ENCODE results near the gene CYSLTR2. TPM values are rescaled to one million over a fixed set of nuclear protein-coding genes. Genes with fewer than 3 reads are reported as not detected.
"Not testable (repeated sequence)": the region's sequence is repeated elsewhere in the genome, so short reads cannot be mapped to it uniquely, and the experiment has no call there.

The CYSLTR2 gene
- total and polyA plus RNA-seq, 5 donors from 2014 or later = 0.20 to 4.5 (median 0.61) TPM

GRCh38 chr13:48660361-48661076, 6.8 kb downstream of the CYSLTR2 start:
- peaks cover 12 to 29% (median 23%) of the 10 kb centered on the region in 4 donors for H3K4me1 Mint-ChIP-seq

DNA sequence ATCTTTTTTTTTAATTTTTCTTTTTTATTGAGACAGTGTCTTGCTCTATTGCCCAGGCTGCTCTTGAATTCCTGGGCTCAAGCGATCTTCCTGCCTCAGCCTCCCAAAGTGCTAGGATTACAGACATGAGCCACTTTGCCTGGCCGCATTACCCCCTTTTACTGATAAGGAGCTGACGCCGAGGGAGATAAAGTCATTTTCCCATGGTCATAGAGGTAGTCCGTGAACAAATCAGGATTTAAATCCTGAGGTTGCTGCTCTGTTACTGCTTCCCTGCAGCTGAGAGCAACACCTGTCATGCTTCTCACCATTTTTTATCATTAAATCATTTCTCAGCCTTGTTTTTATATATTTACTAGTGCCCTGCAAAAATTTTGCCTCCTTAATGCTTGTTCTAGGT, 7.4 kb downstream of the CYSLTR2 start:
- H3K9me3 Mint-ChIP-seq = peaks cover 0 to 28% (median 14%) of the 10 kb centered on the region in 7 donors
- Histone ChIP-seq H3K4me1 (ENCODE audit: control insufficient read depth, insufficient read depth, low read length, poor library complexity, severe bottlenecking) (no peaks in the 10 kb centered on the region), H3K36me3 (ENCODE audit: control insufficient read depth, insufficient read depth, low read length) (no peaks in the 10 kb centered on the region), H3K27ac (ENCODE audit: insufficient read depth, low read length, poor library complexity, severe bottlenecking) (no peak overlapping the region), H3K9me3 (ENCODE audit: control insufficient read depth in 2 of 2, low read length in 2 of 2) (peaks cover 13 to 23% of the 10 kb centered on the region in 2 experiments), H3K4me3 (ENCODE audit: low read depth, low read length) (no peak overlapping the region), H3K27me3 (ENCODE audit: control insufficient read depth, insufficient read depth, low read length) (no peaks in the 10 kb centered on the region)
- ATAC-seq (ENCODE audit: low read depth in 2 of 2) = no peak
- H3K4me1 Mint-ChIP-seq = peaks cover 12 to 28% (median 20%) of the 10 kb centered on the region in 4 donors
- no peak overlapping the region for H3K4me3 Mint-ChIP-seq
- no peak for DNase-seq
- no peak overlapping the region for H3K27ac Mint-ChIP-seq
- peaks cover 17% of the 10 kb centered on the region for H3K36me3 Mint-ChIP-seq
- H3K27me3 Mint-ChIP-seq = no peaks in the 10 kb centered on the region

More at GRCh38 chr13:48660361-48661076, 6.8 kb downstream of the CYSLTR2 start:
- Mint-ChIP-seq H3K27me3 (no peaks in the 10 kb centered on the region), H3K9me3 (peaks cover 0 to 22% (median 10%) of the 10 kb centered on the region in 7 donors), H3K27ac (peak overlapping the region in 1 of 3 donors; percentile 25), H3K36me3 (peaks cover 13% of the 10 kb centered on the region), H3K4me3 (no peak overlapping the region)
- DNase-seq (no peak), ATAC-seq (ENCODE audit: low read depth in 2 of 2) (no peak)
- Histone ChIP-seq H3K4me1 (ENCODE audit: control insufficient read depth, insufficient read depth, low read length, poor library complexity, severe bottlenecking) (no peaks in the 10 kb centered on the region), H3K27ac (ENCODE audit: insufficient read depth, low read length, poor library complexity, severe bottlenecking) (no peak overlapping the region), H3K4me3 (ENCODE audit: low read depth, low read length) (no peak overlapping the region), H3K27me3 (ENCODE audit: control insufficient read depth, insufficient read depth, low read length) (no peaks in the 10 kb centered on the region), H3K9me3 (ENCODE audit: control insufficient read depth in 2 of 2, low read length in 2 of 2) (peaks cover 8 to 19% of the 10 kb centered on the region in 2 experiments), H3K36me3 (ENCODE audit: control insufficient read depth, insufficient read depth, low read length) (no peaks in the 10 kb centered on the region)

- no peaks in the 10 kb centered on the region for H3K4me1 ChIP-seq (ENCODE audit: control insufficient read depth, insufficient read depth, low read length, poor library complexity, severe bottlenecking)
- ATAC-seq (ENCODE audit: low read depth in 2 of 2) (no peak), DNase-seq (no peak)
- Mint-ChIP-seq H3K4me1 (peaks cover 12 to 28% (median 20%) of the 10 kb centered on the region in 4 donors), H3K4me3 (no peak overlapping the region), H3K27ac (no peak overlapping the region), H3K9me3 (peaks cover 1 to 39% (median 16%) of the 10 kb centered on the region in 7 donors), H3K36me3 (peaks cover 25% of the 10 kb centered on the region), H3K27me3 (no peaks in the 10 kb centered on the region)
- H3K36me3 ChIP-seq (ENCODE audit: control insufficient read depth, insufficient read depth, low read length) = no peaks in the 10 kb centered on the region
- peaks cover 25 to 32% of the 10 kb centered on the region in 2 experiments for H3K9me3 ChIP-seq (ENCODE audit: control insufficient read depth in 2 of 2, low read length in 2 of 2)
- no peaks in the 10 kb centered on the region for H3K27me3 ChIP-seq (ENCODE audit: control insufficient read depth, insufficient read depth, low read length)
- H3K4me3 ChIP-seq (ENCODE audit: low read depth, low read length) = no peak overlapping the region
- H3K27ac ChIP-seq (ENCODE audit: insufficient read depth, low read length, poor library complexity, severe bottlenecking) = no peak overlapping the region
Observed at GRCh38 chr13:48662226-48662625, 8.5 kb downstream of the CYSLTR2 start.

DNA sequence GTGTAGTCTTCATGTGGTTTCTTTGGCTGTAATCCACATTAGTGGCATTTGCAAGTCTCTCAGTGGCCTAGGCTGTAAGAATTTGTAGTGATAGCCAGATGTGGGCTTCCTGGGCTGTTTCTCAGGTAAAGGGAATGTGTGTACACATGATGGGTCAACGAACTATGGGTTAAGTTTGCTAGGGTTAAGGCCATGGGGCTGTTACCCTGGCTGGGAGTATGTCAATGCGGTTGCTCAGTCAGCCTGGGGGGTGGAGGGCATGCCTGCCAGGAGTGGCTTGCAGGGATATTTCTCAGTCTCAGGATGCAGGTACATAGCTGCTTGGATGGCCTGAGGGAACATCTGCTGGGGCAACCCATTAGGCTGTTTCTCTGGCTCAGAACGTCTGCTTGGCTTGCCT, 13.4 kb downstream of the CYSLTR2 start:
- Histone ChIP-seq H3K27ac (ENCODE audit: insufficient read depth, low read length, poor library complexity, severe bottlenecking) (no peak overlapping the region), H3K27me3 (ENCODE audit: control insufficient read depth, insufficient read depth, low read length) (no peaks in the 10 kb centered on the region), H3K36me3 (ENCODE audit: control insufficient read depth, insufficient read depth, low read length) (no peaks in the 10 kb centered on the region), H3K9me3 (ENCODE audit: control insufficient read depth in 2 of 2, low read length in 2 of 2) (peaks cover 35 to 36% of the 10 kb centered on the region in 2 experiments), H3K4me3 (ENCODE audit: low read depth, low read length) (no peak overlapping the region), H3K4me1 (ENCODE audit: control insufficient read depth, insufficient read depth, low read length, poor library complexity, severe bottlenecking) (no peaks in the 10 kb centered on the region)
- DNase-seq (no peak), ATAC-seq (ENCODE audit: low read depth in 2 of 2) (no peak)
- Mint-ChIP-seq H3K4me3 (no peak overlapping the region), H3K27ac (no peak overlapping the region), H3K9me3 (peaks cover 5 to 75% (median 30%) of the 10 kb centered on the region in 7 donors), H3K4me1 (peaks cover 0 to 22% (median 3%) of the 10 kb centered on the region in 4 donors), H3K27me3 (no peaks in the 10 kb centered on the region), H3K36me3 (peaks cover 29% of the 10 kb centered on the region)

GRCh38 chr13:48671421-48671820, 17.7 kb downstream of the CYSLTR2 start:
- H3K27ac ChIP-seq (ENCODE audit: insufficient read depth, low read length, poor library complexity, severe bottlenecking); H3K27me3 Mint-ChIP-seq; H3K4me1 ChIP-seq (ENCODE audit: control insufficient read depth, insufficient read depth, low read length, poor library complexity, severe bottlenecking); DNase-seq; H3K36me3 ChIP-seq (ENCODE audit: control insufficient read depth, insufficient read depth, low read length); ATAC-seq (ENCODE audit: low read depth in 2 of 2); H3K4me3 ChIP-seq (ENCODE audit: low read depth, low read length); H3K27me3 ChIP-seq (ENCODE audit: control insufficient read depth, insufficient read depth, low read length); H3K27ac Mint-ChIP-seq; H3K4me3 Mint-ChIP-seq: not testable (repeated sequence)
- Mint-ChIP-seq H3K4me1 (peaks cover 0 to 11% (median 3%) of the 10 kb centered on the region in 4 donors), H3K9me3 (peaks cover 7 to 46% (median 21%) of the 10 kb centered on the region in 7 donors), H3K36me3 (peaks cover 20% of the 10 kb centered on the region)
- H3K9me3 ChIP-seq (ENCODE audit: control insufficient read depth in 2 of 2, low read length in 2 of 2) = peaks cover 10 to 19% of the 10 kb centered on the region in 2 experiments

DNA sequence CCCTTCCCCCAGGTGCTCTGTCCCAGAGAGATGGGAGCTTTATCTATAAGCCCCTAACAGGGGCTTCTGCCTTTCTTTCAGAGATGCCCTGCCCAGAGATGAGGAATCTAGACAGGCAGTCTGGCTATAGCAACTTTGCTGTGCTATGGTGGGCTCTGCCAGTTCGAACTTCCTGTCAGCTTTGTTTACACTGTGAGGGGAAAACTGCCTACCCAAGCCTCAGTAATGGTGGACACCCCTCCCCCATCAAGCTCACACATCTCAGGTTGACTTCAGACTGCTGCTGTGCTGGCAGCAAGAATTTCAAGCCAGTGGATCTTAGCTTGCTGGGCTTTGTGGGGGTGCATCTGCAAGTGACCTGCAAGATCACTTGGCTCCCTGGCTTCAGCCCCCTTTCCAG, 21.5 kb downstream of the CYSLTR2 start:
- Mint-ChIP-seq H3K4me1 (peaks cover 11 to 21% (median 18%) of the 10 kb centered on the region in 4 donors), H3K4me3 (no peak overlapping the region), H3K36me3 (peaks cover 12% of the 10 kb centered on the region), H3K9me3 (peaks cover 0 to 18% (median 10%) of the 10 kb centered on the region in 7 donors), H3K27ac (no peak overlapping the region), H3K27me3 (no peaks in the 10 kb centered on the region)
- Histone ChIP-seq H3K4me3 (ENCODE audit: low read depth, low read length) (no peak overlapping the region), H3K4me1 (ENCODE audit: control insufficient read depth, insufficient read depth, low read length, poor library complexity, severe bottlenecking) (no peaks in the 10 kb centered on the region), H3K9me3 (ENCODE audit: control insufficient read depth in 2 of 2, low read length in 2 of 2) (peaks cover 4 to 6% of the 10 kb centered on the region in 2 experiments), H3K27ac (ENCODE audit: insufficient read depth, low read length, poor library complexity, severe bottlenecking) (no peak overlapping the region), H3K36me3 (ENCODE audit: control insufficient read depth, insufficient read depth, low read length) (no peaks in the 10 kb centered on the region), H3K27me3 (ENCODE audit: control insufficient read depth, insufficient read depth, low read length) (no peaks in the 10 kb centered on the region)
- DNase-seq (no peak), ATAC-seq (ENCODE audit: low read depth in 2 of 2) (no peak)

GRCh38 chr13:48678316-48678715, 24.6 kb downstream of the CYSLTR2 start:
- Mint-ChIP-seq H3K9me3 (peaks cover 0 to 9% (median 0%) of the 10 kb centered on the region in 7 donors), H3K27ac (peak overlapping the region in 2 of 3 donors; percentile 44 to 47), H3K4me3 (no peak overlapping the region)

More at GRCh38 chr13:48678316-48678715, 24.6 kb downstream of the CYSLTR2 start:
- Histone ChIP-seq H3K27ac (ENCODE audit: insufficient read depth, low read length, poor library complexity, severe bottlenecking) (no peak overlapping the region), H3K4me3 (ENCODE audit: low read depth, low read length) (no peak overlapping the region), H3K9me3 (ENCODE audit: control insufficient read depth in 2 of 2, low read length in 2 of 2) (no peaks in the 10 kb centered on the region), H3K36me3 (ENCODE audit: control insufficient read depth, insufficient read depth, low read length) (no peaks in the 10 kb centered on the region), H3K4me1 (ENCODE audit: control insufficient read depth, insufficient read depth, low read length, poor library complexity, severe bottlenecking) (no peaks in the 10 kb centered on the region), H3K27me3 (ENCODE audit: control insufficient read depth, insufficient read depth, low read length) (no peaks in the 10 kb centered on the region)
- ATAC-seq (ENCODE audit: low read depth in 2 of 2) = no peak
- no peak for DNase-seq
- Mint-ChIP-seq H3K4me1 (peaks cover 11 to 22% (median 16%) of the 10 kb centered on the region in 4 donors), H3K36me3 (peaks cover 5% of the 10 kb centered on the region), H3K27me3 (no peaks in the 10 kb centered on the region)

All from CD4-positive, CD25-positive, alpha-beta regulatory T cell (primary cell).